Right forelimb (tissue), 1 donor: ENCODE measurements around the gene HOMER2.
"Not testable (repeated sequence)": the region's sequence is repeated elsewhere in the genome, so short reads cannot be mapped to it uniquely, and the experiment has no call there.

Experiments used
- DNase-seq: peaks from one replicate; pipeline ENCODE4 v3.0.0-alpha.2; 2018

Gene HOMER2

DNA sequence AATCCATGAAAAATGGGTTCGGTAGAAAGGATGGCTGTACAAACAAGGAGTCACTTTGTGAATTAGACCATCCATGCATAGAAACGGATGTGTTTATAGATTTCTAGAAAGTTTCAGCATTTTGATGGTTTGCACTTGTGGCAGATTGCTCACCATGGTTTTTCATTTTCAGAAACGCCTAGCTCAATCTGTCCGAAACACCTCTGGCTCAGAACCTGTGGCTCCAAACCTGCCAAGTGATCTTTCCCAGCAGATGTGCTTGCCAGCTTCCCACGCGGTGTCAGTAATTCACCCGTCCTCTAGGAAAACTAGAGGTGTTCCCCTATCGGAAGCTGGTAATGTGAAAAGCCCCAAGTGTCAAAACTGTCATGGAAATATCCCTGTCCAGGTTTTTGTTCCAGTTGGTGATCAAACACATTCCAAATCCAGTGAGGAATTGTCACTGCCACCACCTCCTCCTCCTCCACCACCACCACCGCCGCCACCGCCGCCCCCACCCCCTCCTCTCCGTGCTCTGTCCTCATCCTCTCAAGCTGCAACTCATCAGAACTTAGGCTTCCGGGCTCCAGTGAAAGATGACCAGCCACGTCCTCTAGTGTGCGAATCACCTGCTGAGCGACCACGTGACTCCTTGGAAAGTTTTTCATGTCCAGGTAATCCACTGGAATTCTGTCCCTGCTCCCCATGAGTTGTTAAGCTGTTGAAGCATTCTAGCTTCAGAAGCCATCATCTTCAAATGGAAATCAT, 121.9 kb downstream of the HOMER2 start:
- no peak for DNase-seq

GRCh38 chr15:82829234-82829633, 123.3 kb downstream of the HOMER2 start:
- DNase-seq = no peak

DNA sequence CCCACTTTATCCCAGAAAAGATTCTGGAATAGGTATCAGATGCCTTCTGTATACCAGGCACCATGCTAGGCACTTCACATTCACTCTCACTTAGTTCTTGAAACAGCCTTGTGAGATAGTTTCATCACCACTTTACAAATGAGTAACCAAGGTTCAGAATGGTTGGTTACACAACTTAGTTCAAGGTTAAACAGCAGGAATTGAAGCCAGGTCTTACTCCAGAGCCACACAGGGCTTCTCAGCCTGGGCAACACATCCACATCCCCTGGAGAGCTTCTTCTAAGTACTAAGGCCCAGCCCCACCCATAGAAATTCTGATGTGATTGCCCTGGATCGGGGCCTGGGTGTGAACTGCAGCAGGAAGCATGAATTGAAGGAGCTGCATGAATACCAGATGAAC, 124.4 kb downstream of the HOMER2 start:
- DNase-seq = no peak

GRCh38 chr15:82823049-82823448, 129.5 kb downstream of the HOMER2 start:
- DNase-seq = no peak

GRCh38 chr15:82821851-82822250, 130.7 kb downstream of the HOMER2 start:
- not testable (repeated sequence) for DNase-seq

DNA sequence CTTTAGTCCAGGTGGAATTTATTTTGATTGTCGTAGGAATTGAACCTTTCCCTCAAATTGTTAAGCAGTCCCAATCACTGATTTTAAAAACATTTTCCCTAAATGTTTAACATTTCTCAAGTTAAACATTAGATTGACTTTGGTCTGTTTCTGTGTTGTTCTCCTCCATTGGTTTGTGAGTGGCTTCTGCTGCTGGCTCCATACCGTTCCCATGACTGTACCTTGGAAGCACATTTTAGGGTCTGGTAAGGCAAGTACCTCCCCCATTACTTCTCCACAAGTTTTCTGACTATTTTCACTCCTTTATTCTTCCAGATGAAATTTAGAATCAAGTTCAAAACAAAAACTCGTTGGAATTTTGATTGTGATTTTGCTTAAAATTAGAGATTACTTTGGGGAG, 131.1 kb downstream of the HOMER2 start:
- not testable (repeated sequence) for DNase-seq

GRCh38 chr15:82820128-82820527, 132.4 kb downstream of the HOMER2 start:
- DNase-seq = no peak

DNA sequence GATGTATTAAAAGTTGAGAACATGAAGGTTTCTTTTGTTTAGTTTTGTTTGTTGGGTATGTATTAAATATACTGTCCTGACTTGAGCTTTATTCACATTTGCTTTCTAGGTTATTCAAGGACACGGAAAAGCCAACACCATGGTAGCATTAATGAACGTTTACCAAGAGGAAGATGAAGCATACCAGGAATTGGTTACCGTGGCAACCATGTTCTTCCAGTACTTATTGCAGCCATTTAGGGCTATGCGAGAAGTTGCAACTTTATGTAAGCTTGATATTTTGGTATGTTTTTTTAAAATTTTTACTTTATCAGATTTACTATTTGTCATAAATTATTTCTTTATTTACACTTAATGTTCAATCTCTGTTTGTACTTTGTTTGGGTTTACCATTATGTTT, 139.5 kb downstream of the HOMER2 start:
- DNase-seq = no peak

DNA sequence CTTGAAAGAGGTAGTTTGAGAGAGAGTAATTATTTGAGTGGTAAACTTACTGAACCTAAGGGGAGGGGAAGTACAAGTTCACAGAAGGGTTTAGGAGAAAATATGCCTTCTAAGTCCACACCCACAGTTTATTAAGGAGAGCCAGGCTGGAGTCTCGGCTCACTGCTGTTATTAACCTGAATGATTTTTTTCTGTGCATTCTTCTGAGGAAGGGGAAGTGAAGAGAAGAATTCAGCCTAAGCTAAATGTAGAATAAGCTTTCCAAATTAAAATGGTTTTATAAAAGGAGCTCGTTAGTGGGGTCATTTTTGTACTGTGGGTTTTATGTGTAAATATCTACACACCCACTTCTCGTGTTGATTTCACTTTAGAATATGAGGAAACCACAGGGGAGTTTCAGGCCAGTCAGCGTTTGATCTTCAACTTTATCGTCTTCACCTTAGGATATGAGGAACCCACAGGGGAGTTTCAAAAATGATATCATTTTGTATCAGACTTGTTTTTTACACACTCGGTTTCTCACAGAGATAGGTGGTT, 141.6 kb downstream of the HOMER2 start:
- no peak for DNase-seq

GRCh38 chr15:82810061-82810889, 142.2 kb downstream of the HOMER2 start:
- peak; percentile 73 for DNase-seq

DNA sequence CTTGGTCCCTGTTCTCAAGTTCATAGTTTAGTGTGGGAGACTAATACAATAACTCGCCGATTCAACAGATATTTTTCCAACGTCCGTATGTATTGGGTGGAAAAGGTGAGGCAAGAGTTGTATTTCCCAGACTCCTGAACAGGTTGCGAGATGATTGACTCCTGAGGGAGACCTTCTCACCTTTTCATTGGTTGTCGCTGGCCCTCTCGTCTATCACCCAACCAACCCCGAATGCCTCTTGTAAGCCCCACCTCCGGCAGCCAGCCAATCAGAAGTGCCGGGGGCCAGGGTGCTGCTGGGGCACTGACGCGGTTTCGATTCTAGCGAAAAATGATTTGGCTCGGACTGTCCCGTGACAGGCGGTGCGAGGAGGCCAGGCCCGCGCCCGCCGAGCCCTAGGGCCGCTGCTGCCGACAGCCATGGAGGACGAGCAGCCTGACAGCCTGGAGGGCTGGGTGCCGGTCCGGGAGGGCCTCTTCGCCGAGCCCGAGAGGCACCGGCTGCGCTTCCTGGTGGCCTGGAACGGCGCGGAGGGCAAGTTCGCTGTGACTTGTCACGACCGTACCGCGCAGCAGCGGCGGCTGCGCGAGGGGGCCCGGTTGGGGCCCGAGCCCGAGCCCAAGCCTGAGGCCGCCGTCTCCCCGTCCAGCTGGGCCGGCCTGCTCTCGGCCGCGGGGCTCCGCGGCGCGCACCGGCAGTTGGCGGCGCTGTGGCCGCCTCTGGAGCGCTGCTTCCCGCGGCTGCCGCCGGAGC, 143.0 kb downstream of the HOMER2 start, which contains the start of gene WHAMM:
Gene WHAMM (plus strand): TSS at position 321 of the 753 bp plus-strand sequence. CDS start 99 bp downstream, at position 420.
- DNase-seq = peak; percentile 98

- no peak for DNase-seq
Observed at GRCh38 chr15:82808634-82809041, 143.9 kb downstream of the HOMER2 start.

DNA sequence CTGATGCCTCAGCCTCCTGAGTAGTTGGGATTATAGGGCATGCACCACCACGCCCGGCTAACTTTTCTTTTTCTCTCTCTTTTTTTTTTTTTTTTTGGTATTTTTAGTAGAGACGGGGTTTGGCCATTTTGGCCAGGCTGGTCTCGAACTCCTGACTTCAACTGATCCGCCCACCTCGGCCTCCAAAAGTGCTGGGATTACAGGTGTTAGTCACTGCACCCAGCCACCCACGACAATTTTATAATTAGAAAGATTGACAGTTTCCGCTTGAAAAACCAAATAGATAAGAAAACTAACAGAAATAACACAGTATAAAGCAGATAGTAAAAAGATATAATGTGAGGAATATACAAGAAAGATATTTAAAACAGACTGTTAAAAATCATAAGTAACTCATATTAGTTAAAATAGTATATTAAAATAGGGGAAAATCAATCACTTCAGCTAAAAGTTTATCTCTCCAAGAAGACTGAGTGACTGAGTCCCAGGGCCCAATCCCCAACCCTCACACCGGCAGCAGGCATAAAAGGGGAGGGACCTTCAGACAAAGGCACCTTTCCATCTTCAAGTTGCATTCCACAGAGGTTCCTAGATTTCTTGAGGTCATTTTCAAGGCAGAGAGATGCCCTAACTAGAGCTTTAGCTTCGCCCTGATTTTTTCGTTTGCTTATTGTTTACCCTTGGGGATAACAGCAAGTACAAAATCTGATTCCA, 144.4 kb downstream of the HOMER2 start:
- no peak for DNase-seq

DNA sequence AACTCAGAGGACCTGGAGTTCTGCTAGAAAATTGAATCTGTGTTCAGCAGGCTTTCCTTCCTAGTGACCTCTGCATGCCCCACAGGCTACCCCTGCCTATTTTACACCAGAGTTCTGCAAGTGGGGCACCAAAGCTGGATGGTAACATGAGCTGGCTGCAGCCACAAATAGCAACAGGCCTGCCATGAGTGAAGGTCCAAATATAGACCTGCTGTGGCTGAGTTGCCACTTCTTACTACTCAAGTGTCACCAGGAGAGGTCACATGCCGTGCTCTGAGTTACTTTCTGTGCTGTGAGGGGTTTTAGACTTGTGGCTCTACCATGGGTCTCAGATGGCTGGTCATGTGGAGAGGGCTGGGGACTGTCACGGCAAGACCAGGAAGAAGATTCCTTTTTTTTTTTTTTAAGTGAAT, 146.5 kb downstream of the HOMER2 start, which contains the start of gene FSD2:
Gene FSD2 (minus strand): TSS at position 76 of the 413 bp plus-strand sequence. CDS start 18,679 bp downstream, outside the sequence.
- no peak for DNase-seq

DNA sequence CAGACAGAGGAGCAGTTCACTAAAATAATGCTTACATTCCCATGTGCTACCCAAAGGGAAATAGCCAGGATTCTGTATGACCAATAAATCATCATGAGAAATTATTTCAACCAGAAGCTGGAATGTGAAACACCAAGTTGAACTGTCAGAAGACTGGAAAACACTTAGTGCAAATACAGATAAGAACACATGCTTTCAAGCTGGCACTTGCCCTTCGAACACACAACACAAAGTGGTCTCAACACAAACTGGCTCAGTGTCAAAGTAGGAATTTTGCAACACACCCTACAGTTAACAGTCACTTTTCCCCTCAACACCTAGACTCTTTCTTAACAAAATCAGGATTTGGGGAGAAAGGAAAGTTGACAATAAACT, 148.0 kb downstream of the HOMER2 start:
- no peak for DNase-seq

DNA sequence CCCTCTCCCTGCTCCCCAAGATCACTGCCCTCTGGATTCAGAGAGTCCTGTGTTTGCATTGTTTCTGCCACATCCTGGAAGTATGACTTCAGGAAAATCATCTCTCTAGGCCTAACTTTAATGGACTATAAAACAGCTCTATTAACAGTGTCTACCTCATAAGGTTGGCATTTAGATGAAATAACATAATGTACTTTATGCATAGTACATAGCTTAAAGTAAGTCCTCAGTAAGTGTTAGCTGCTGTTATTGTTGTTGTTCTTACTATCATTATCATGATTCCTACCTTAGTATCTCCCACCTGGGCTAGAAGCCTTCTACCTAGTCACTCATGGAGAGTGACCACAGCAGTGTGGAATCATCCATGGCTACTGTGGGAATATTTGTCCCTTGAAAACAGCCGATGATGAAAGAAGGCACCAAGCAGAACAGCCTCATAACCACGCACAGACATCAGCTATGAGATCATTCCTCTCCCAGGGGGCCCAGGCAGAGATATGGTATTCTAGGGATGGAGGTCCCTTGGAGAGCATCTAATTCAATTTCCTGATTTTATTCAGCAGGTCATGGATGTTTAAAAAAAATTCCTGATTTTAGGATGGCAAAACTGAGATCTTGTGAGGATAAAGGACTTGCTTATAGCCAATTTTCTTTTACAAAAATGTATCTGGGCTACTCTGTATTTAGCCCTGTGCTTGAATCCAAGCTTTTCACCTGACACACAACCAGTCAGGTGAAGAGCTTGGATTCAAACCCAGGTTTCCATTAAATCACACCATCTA, 148.5 kb downstream of the HOMER2 start:
- DNase-seq = no peak

DNA sequence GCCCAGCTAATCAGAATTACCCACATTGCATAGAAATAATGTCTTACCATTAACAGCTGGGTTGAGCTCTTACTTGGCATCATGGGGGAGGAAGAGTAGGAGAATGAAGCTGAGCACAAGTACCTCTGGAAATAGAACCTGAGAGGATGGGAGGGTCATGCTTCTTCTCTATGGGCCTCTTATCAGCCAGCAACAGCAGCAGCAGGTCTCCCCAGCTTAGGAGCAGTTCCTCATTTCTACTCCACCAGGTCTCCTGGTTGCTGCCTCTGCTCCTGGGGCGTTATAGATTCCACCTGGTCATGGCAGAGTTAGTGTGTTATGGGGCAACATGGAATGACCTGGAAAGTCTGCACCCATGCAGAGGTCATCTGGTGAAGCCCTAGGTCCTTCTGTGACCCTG, 150.0 kb downstream of the HOMER2 start:
- DNase-seq = no peak

GRCh38 chr15:82799183-82799841, 153.2 kb downstream of the HOMER2 start:
- DNase-seq = no peak
